Suprapubic skin (tissue), 4 donors: ENCODE results near the gene STEAP1B. TPM values are rescaled to one million over a fixed set of nuclear protein-coding genes. Genes with fewer than 3 reads are reported as not detected.

Source experiments
- DNase-seq, 2 donors: peaks; one replicate each; pipeline ENCODE4 v3.0.0-alpha.2; 2019; ENCODE audit warnings: low spot score in 2 of 2
- H3K27ac ChIP-seq: fragments of 200-600 bp; sonication (generic); one replicate; pipeline ENCODE4 v1.5.1; 2019
- H3K27me3 ChIP-seq: fragments of 200-600 bp; sonication (generic); one replicate; pipeline ENCODE4 v1.5.1; 2019
- H3K36me3 ChIP-seq: fragments of 200-600 bp; sonication (generic); one replicate; pipeline ENCODE4 v1.5.1; 2019
- H3K4me1 ChIP-seq: fragments of 200-600 bp; sonication (generic); one replicate; pipeline ENCODE4 v1.5.1; 2019
- H3K4me3 ChIP-seq: fragments of 200-600 bp; sonication (generic); one replicate; pipeline ENCODE4 v1.5.1; 2019; ENCODE audit warnings: mild to moderate bottlenecking
- H3K9me3 ChIP-seq: fragments of 200-600 bp; sonication (generic); one replicate; pipeline ENCODE4 v1.5.1; 2019
- CTCF ChIP-seq, 2 donors: fragments of 200-600 bp in 1 of 2; fragments of 450-650 bp in 1 of 2; sonication (generic) in 1 of 2; IDR thresholded peaks; one replicate each; pipeline ENCODE4 v1.5.1; 2016 to 2019; ENCODE audit warnings: antibody characterized with exemption in 2 of 2, mild to moderate bottlenecking in 1 of 2, moderate library complexity in 1 of 2
- EP300 ChIP-seq: sonication (generic); formaldehyde crosslinking; IDR thresholded peaks from one replicate; pipeline ENCODE4 v1.6.1; 2017; ENCODE audit warnings: antibody characterized with exemption
- POLR2A ChIP-seq, 2 donors: fragments of 450-650 bp; IDR thresholded peaks; one replicate each; pipeline ENCODE4 v1.6.1; 2017; ENCODE audit warnings: antibody characterized with exemption in 2 of 2, mild to moderate bottlenecking in 2 of 2, moderate library complexity in 2 of 2
- POLR2AphosphoS5 ChIP-seq, 3 donors: sonication (generic); formaldehyde crosslinking; IDR thresholded peaks; one replicate each; pipeline ENCODE4 v1.6.1; 2017; ENCODE audit warnings: antibody characterized with exemption in 3 of 3
- WGBS: methylation state at CpG from one replicate; pipeline ENCODE4 v1.1.5; 2018; 5-methylcytosine and 5-hydroxymethylcytosine counted together
- total RNA-seq, 4 donors: library from RNA; depleted of rRNA; stranded (reverse); fragments of >200 nt; gene quantifications; one replicate each; pipeline ENCODE4 v1.1.0, GENCODE V29; 2016

STEAP1B gene
- total RNA-seq, 4 donors from 2014 or later, result 0.64 TPM; not detected in 3

- DNase-seq, result no peak
- no peak for TF ChIP-seq POLR2A (IDR thresholded peaks at IDR 0.05)
- TF ChIP-seq POLR2AphosphoS5 (IDR thresholded peaks at IDR 0.05), result no peak
- no peak for TF ChIP-seq EP300
- TF ChIP-seq CTCF (IDR thresholded peaks at IDR 0.05), result no peak
- WGBS, result 40% methylated on average over 5 of the region's 5 CpGs
- H3K9me3 ChIP-seq, result no peaks in the 10 kb centered on the region
- no peak overlapping the region for H3K27ac ChIP-seq
- no peak overlapping the region for H3K4me3 ChIP-seq
- no peaks in the 10 kb centered on the region for H3K27me3 ChIP-seq
- peaks cover 19% of the 10 kb centered on the region for H3K4me1 ChIP-seq
- no peaks in the 10 kb centered on the region for H3K36me3 ChIP-seq
Measured at GRCh38 chr7:22481726-22482125, 18.3 kb downstream of the STEAP1B start.

- no peak for DNase-seq
- TF ChIP-seq CTCF (IDR thresholded peaks at IDR 0.05) (no peak), POLR2AphosphoS5 (IDR thresholded peaks at IDR 0.05) (no peak), EP300 (no peak), POLR2A (IDR thresholded peaks at IDR 0.05) (no peak)
- Histone ChIP-seq H3K9me3 (no peaks in the 10 kb centered on the region), H3K36me3 (no peaks in the 10 kb centered on the region), H3K4me1 (peaks cover 19% of the 10 kb centered on the region), H3K4me3 (no peak overlapping the region), H3K27ac (no peak overlapping the region), H3K27me3 (no peaks in the 10 kb centered on the region)
- WGBS, result 40% methylated on average over 4 of the region's 4 CpGs
Measured at GRCh38 chr7:22480523-22481075, 19.4 kb downstream of the STEAP1B start.

GRCh38 chr7:22477876-22478450, 22.0 kb downstream of the STEAP1B start:
- DNase-seq, result no peak
- H3K9me3 ChIP-seq, result no peaks in the 10 kb centered on the region
- 60% methylated on average over 10 of the region's 10 CpGs for WGBS
- peaks cover 19% of the 10 kb centered on the region for H3K4me1 ChIP-seq
- no peak overlapping the region for H3K27ac ChIP-seq
- no peaks in the 10 kb centered on the region for H3K27me3 ChIP-seq
- H3K4me3 ChIP-seq, result no peak overlapping the region
- no peaks in the 10 kb centered on the region for H3K36me3 ChIP-seq
- TF ChIP-seq POLR2A (IDR thresholded peaks at IDR 0.05) (no peak), CTCF (IDR thresholded peaks at IDR 0.05) (no peak), POLR2AphosphoS5 (IDR thresholded peaks at IDR 0.05) (no peak), EP300 (no peak)

GRCh38 chr7:22477262-22477661, 22.7 kb downstream of the STEAP1B start:
- TF ChIP-seq POLR2A (IDR thresholded peaks at IDR 0.05) (no peak), CTCF (IDR thresholded peaks at IDR 0.05) (no peak), POLR2AphosphoS5 (IDR thresholded peaks at IDR 0.05) (no peak)
- Histone ChIP-seq H3K36me3 (no peaks in the 10 kb centered on the region), H3K27me3 (no peaks in the 10 kb centered on the region), H3K4me1 (peaks cover 19% of the 10 kb centered on the region), H3K9me3 (no peaks in the 10 kb centered on the region), H3K4me3 (no peak overlapping the region), H3K27ac (no peak overlapping the region)
- 95% methylated on average over 4 of the region's 4 CpGs for WGBS
- no peak for DNase-seq

- peaks cover 19% of the 10 kb centered on the region for H3K4me1 ChIP-seq
- no peak for DNase-seq
- no peaks in the 10 kb centered on the region for H3K27me3 ChIP-seq
- TF ChIP-seq EP300, result no peak
- TF ChIP-seq CTCF (IDR thresholded peaks at IDR 0.05), result no peak
- no peak for TF ChIP-seq POLR2AphosphoS5 (IDR thresholded peaks at IDR 0.05)
- no peak for TF ChIP-seq POLR2A (IDR thresholded peaks at IDR 0.05)
- H3K4me3 ChIP-seq, result no peak overlapping the region
- no peaks in the 10 kb centered on the region for H3K36me3 ChIP-seq
- H3K9me3 ChIP-seq, result no peaks in the 10 kb centered on the region
- 99% methylated on average over 6 of the region's 6 CpGs for WGBS
- no peak overlapping the region for H3K27ac ChIP-seq
Measured at GRCh38 chr7:22476824-22477223, 23.2 kb downstream of the STEAP1B start.
